Mesendoderm (in vitro differentiated cells): Measurements from ENCODE around the gene RHOT2.

ENCODE experiments used
- DNase-seq: peaks from one replicate; pipeline ENCODE4 v3.0.0; 2013
- H2AK5ac ChIP-seq: 2 replicates; pipeline ENCODE4 v1.6.1; 2013; ENCODE audit warnings: low read length, inconsistent platforms
- H2BK120ac ChIP-seq: 2 replicates; pipeline ENCODE4 v1.6.1; 2013; ENCODE audit warnings: low read depth, mild to moderate bottlenecking, low read length, moderate library complexity, mixed read lengths
- H2BK15ac ChIP-seq: replicated peaks from 2 replicates; pipeline ENCODE4 v1.6.1; 2013; ENCODE audit warnings: low read depth, mild to moderate bottlenecking, moderate library complexity
- H2BK5ac ChIP-seq: 2 replicates; pipeline ENCODE4 v1.6.1; 2013; ENCODE audit warnings: low read length, inconsistent platforms
- H3K18ac ChIP-seq: 2 replicates; pipeline ENCODE4 v1.6.1; 2013; ENCODE audit warnings: mild to moderate bottlenecking, low read length, mixed read lengths
- H3K23ac ChIP-seq: one replicate; pipeline ENCODE4 v1.6.1; 2013; ENCODE audit warnings: low read length
- H3K27ac ChIP-seq: 2 replicates; pipeline ENCODE4 v1.5.1; 2013; ENCODE audit warnings: low read depth, mild to moderate bottlenecking, inconsistent platforms, low read length, moderate library complexity
- H3K27me3 ChIP-seq: 2 replicates; pipeline ENCODE4 v1.6.1; 2013; ENCODE audit warnings: low read length, control low read depth, mild to moderate bottlenecking, inconsistent platforms; ENCODE audit not compliant: insufficient read depth, poor library complexity
- H3K36me3 ChIP-seq: 2 replicates; pipeline ENCODE4 v1.6.1; 2013; ENCODE audit warnings: low read length, inconsistent platforms; ENCODE audit not compliant: control insufficient read depth, insufficient read depth
- H3K4ac ChIP-seq: one replicate; pipeline ENCODE4 v1.6.1; 2013; ENCODE audit warnings: low read depth, mild to moderate bottlenecking, low read length, moderate library complexity
- H3K4me1 ChIP-seq: 2 replicates; pipeline ENCODE4 v1.6.1; 2013; ENCODE audit warnings: low read depth, low read length, inconsistent platforms; ENCODE audit not compliant: control insufficient read depth
- H3K4me2 ChIP-seq: 2 replicates; pipeline ENCODE4 v1.6.1; 2013; ENCODE audit warnings: low read length
- H3K4me3 ChIP-seq: 2 replicates; pipeline ENCODE4 v1.5.1; 2013; ENCODE audit warnings: mild to moderate bottlenecking, low read length
- H3K56ac ChIP-seq: one replicate; pipeline ENCODE4 v1.6.1; 2013; ENCODE audit warnings: low read length
- H3K79me1 ChIP-seq: 2 replicates; pipeline ENCODE4 v1.6.1; 2013; ENCODE audit warnings: low read length, inconsistent platforms
- H3K79me2 ChIP-seq: 2 replicates; pipeline ENCODE4 v1.6.1; 2013; ENCODE audit warnings: mild to moderate bottlenecking, low read length; ENCODE audit not compliant: control insufficient read depth, insufficient read depth
- H3K9ac ChIP-seq: 2 replicates; pipeline ENCODE4 v1.6.1; 2013; ENCODE audit warnings: low read length, inconsistent platforms
- H4K5ac ChIP-seq: one replicate; pipeline ENCODE4 v1.6.1; 2013; ENCODE audit warnings: low read length
- H4K8ac ChIP-seq: one replicate; pipeline ENCODE4 v1.6.1; 2013; ENCODE audit warnings: low read depth, mild to moderate bottlenecking, control low read depth, low read length, moderate library complexity
- WGBS: extraction: QIAGEN DNeasy Blood & Tissue Kit; methylation state at CpG from one replicate; pipeline ENCODE4 v1.1.7; 2013; ENCODE audit warnings: low lambda C conversion rate, missing lambda C conversion rate; ENCODE audit not compliant: insufficient coverage; ENCODE audit errors: extremely low coverage; 5-methylcytosine and 5-hydroxymethylcytosine counted together

RHOT2 gene

GRCh38 chr16:718389-718788 lies 50.5 kb downstream of the RHOT2 start:
- Histone ChIP-seq H3K4me2 (no peak overlapping the region), H3K79me2 (no peaks in the 10 kb centered on the region), H3K56ac (no peak overlapping the region), H4K8ac (no peak overlapping the region), H3K4me3 (no peak overlapping the region), H4K5ac (no peak overlapping the region), H3K23ac (no peak overlapping the region), H3K4ac (no peak overlapping the region), H3K18ac (no peak overlapping the region), H2BK15ac (no peak overlapping the region), H2AK5ac (no peak overlapping the region), H3K4me1 (peaks cover 4% of the 10 kb centered on the region), H3K27me3 (peaks cover 7% of the 10 kb centered on the region), H3K79me1 (no peaks in the 10 kb centered on the region), H2BK120ac (no peak overlapping the region), H3K36me3 (no peaks in the 10 kb centered on the region), H3K9ac (no peak overlapping the region), H3K27ac (no peak overlapping the region), H2BK5ac (no peak overlapping the region)
- no peak for DNase-seq
- no CpG with 5 or more reads among the region's 9 CpGs for WGBS

GRCh38 chr16:718922-719321 lies 51.0 kb downstream of the RHOT2 start:
- Histone ChIP-seq H3K4me1 (peaks cover 4% of the 10 kb centered on the region), H3K79me1 (no peaks in the 10 kb centered on the region), H3K27me3 (peaks cover 7% of the 10 kb centered on the region), H3K23ac (no peak overlapping the region), H3K4ac (no peak overlapping the region), H3K27ac (no peak overlapping the region), H2BK15ac (no peak overlapping the region), H3K18ac (no peak overlapping the region), H3K36me3 (no peaks in the 10 kb centered on the region), H3K4me3 (no peak overlapping the region), H3K79me2 (no peaks in the 10 kb centered on the region), H3K9ac (no peak overlapping the region), H4K8ac (no peak overlapping the region), H2BK120ac (no peak overlapping the region), H4K5ac (no peak overlapping the region), H3K4me2 (no peak overlapping the region), H3K56ac (no peak overlapping the region), H2AK5ac (no peak overlapping the region), H2BK5ac (no peak overlapping the region)
- no CpG with 5 or more reads among the region's 6 CpGs for WGBS
- no peak for DNase-seq

GRCh38 chr16:719815-720446 lies 52.0 kb downstream of the RHOT2 start:
- H3K79me2 ChIP-seq = no peaks in the 10 kb centered on the region
- H3K18ac ChIP-seq = no peak overlapping the region
- no peak overlapping the region for H2AK5ac ChIP-seq
- no peaks in the 10 kb centered on the region for H3K79me1 ChIP-seq
- DNase-seq = no peak
- H3K4ac ChIP-seq = no peak overlapping the region
- H2BK15ac ChIP-seq = no peak overlapping the region
- H3K23ac ChIP-seq = no peak overlapping the region
- peaks cover 4% of the 10 kb centered on the region for H3K4me1 ChIP-seq
- no peak overlapping the region for H3K27ac ChIP-seq
- peak overlapping the region; percentile 95 for H3K9ac ChIP-seq
- H2BK120ac ChIP-seq = no peak overlapping the region
- no CpG with 5 or more reads among the region's 16 CpGs for WGBS
- H3K27me3 ChIP-seq = peaks cover 7% of the 10 kb centered on the region
- H3K4me3 ChIP-seq = no peak overlapping the region
- no peaks in the 10 kb centered on the region for H3K36me3 ChIP-seq
- no peak overlapping the region for H2BK5ac ChIP-seq
- H4K8ac ChIP-seq = no peak overlapping the region
- peak overlapping the region; percentile 92 for H3K4me2 ChIP-seq
- peak overlapping the region; percentile 98 for H3K56ac ChIP-seq
- no peak overlapping the region for H4K5ac ChIP-seq

- no CpG with 5 or more reads among the region's 38 CpGs for WGBS
- Histone ChIP-seq H3K79me2 (no peaks in the 10 kb centered on the region), H3K27ac (peak overlapping the region; percentile 80), H3K79me1 (no peaks in the 10 kb centered on the region), H2AK5ac (no peak overlapping the region), H3K4me3 (peak overlapping the region; percentile 65), H3K23ac (peak overlapping the region; percentile 66), H3K27me3 (peaks cover 4% of the 10 kb centered on the region), H3K56ac (peak overlapping the region; percentile 98), H3K18ac (peak overlapping the region; percentile 35), H2BK120ac (no peak overlapping the region), H3K4me1 (peaks cover 4% of the 10 kb centered on the region), H3K9ac (peak overlapping the region; percentile 95), H4K8ac (no peak overlapping the region), H3K36me3 (no peaks in the 10 kb centered on the region), H2BK15ac (no peak overlapping the region), H3K4me2 (peak overlapping the region; percentile 92), H2BK5ac (peak overlapping the region; percentile 89), H4K5ac (no peak overlapping the region), H3K4ac (peak overlapping the region; percentile 50)
- peak; percentile 83 for DNase-seq
Observed at GRCh38 chr16:720447-720989, 52.6 kb downstream of the RHOT2 start.

GRCh38 chr16:720990-721764 lies 53.2 kb downstream of the RHOT2 start, which contains the start of gene ANTKMT:
TSS of gene ANTKMT (plus strand) at chr16:721146. CDS start at chr16:721275, 129 bp downstream.
- Histone ChIP-seq H3K18ac (peak within 1 kb of the TSS; percentile 54), H3K4me1 (peaks cover 4% of the 10 kb centered on the region), H2BK120ac (no peak within 1 kb of the TSS), H2BK5ac (peak within 1 kb of the TSS; percentile 89), H3K4ac (peak within 1 kb of the TSS; percentile 50), H4K8ac (no peak within 1 kb of the TSS), H3K79me1 (no peaks in the 10 kb centered on the region), H3K36me3 (no peaks in the 10 kb centered on the region), H3K4me3 (peak within 1 kb of the TSS; percentile 65), H3K27me3 (no peaks in the 10 kb centered on the region), H2BK15ac (no peak within 1 kb of the TSS), H4K5ac (no peak within 1 kb of the TSS), H2AK5ac (no peak within 1 kb of the TSS), H3K9ac (peak within 1 kb of the TSS; percentile 95), H3K56ac (peak within 1 kb of the TSS; percentile 98), H3K23ac (peak within 1 kb of the TSS; percentile 66), H3K27ac (peak within 1 kb of the TSS; percentile 80), H3K4me2 (peak within 1 kb of the TSS; percentile 92), H3K79me2 (no peaks in the 10 kb centered on the region)
- DNase-seq = peak; percentile 95
- WGBS = no CpG with 5 or more reads among the region's 106 CpGs
